ENCODE results near the gene POLG. TPM values are rescaled to one million over a fixed set of nuclear protein-coding genes. Genes with fewer than 3 reads are reported as not detected.

The POLG gene
- polyA plus RNA-seq, 4 donors, result 33.0 to 47.0 (median 39.0) TPM

GRCh38 chr15:89361451-89362202 is 27.0 kb upstream of the POLG start:
- FAIRE-seq (no peak), DNase-seq (peak; percentile 38 to 83)
- Histone ChIP-seq H3K4me3 (ENCODE audit: low read depth in 1 of 3, low read length in 3 of 3) (no peak overlapping the region), H3K36me3 (ENCODE audit: control insufficient read depth in 3 of 3, insufficient read depth in 2 of 3, low read depth in 1 of 3, low read length in 3 of 3) (no peaks in the 10 kb centered on the region), H3K9me3 (ENCODE audit: control insufficient read depth in 2 of 2, insufficient read depth in 1 of 2, low read depth in 1 of 2, low read length in 1 of 2) (peaks cover 0 to 2% of the 10 kb centered on the region in 2 donors), H3K27ac (ENCODE audit: low read depth in 1 of 3, low read length in 2 of 3) (no peak overlapping the region), H3K27me3 (ENCODE audit: control insufficient read depth in 3 of 3, insufficient read depth in 3 of 3, low read length in 3 of 3) (peaks cover 8 to 94% (median 76%) of the 10 kb centered on the region in 3 donors), H3K4me1 (ENCODE audit: control insufficient read depth in 3 of 3, insufficient read depth in 2 of 3, low read depth in 1 of 3, low read length in 2 of 3) (peaks cover 0 to 5% (median 0%) of the 10 kb centered on the region in 3 donors)
- 9 to 16% (median 15%) methylated on average over 41 of the region's 41 CpGs for WGBS, 3 donors

GRCh38 chr15:89360294-89360971 is 25.8 kb upstream of the POLG start:
- no peak for DNase-seq
- no peak overlapping the region for H3K27ac ChIP-seq (ENCODE audit: low read depth in 1 of 3, low read length in 2 of 3)
- 6 to 15% (median 12%) methylated on average over 31 of the region's 31 CpGs for WGBS, 3 donors
- H3K4me3 ChIP-seq (ENCODE audit: low read depth in 1 of 3, low read length in 3 of 3), result no peak overlapping the region
- no peaks in the 10 kb centered on the region for H3K36me3 ChIP-seq (ENCODE audit: control insufficient read depth in 3 of 3, insufficient read depth in 2 of 3, low read depth in 1 of 3, low read length in 3 of 3)
- FAIRE-seq, result no peak
- H3K9me3 ChIP-seq (ENCODE audit: control insufficient read depth in 2 of 2, insufficient read depth in 1 of 2, low read depth in 1 of 2, low read length in 1 of 2), result peaks cover 0 to 2% of the 10 kb centered on the region in 2 donors
- peaks cover 8 to 90% (median 69%) of the 10 kb centered on the region in 3 donors for H3K27me3 ChIP-seq (ENCODE audit: control insufficient read depth in 3 of 3, insufficient read depth in 3 of 3, low read length in 3 of 3)
- H3K4me1 ChIP-seq (ENCODE audit: control insufficient read depth in 3 of 3, insufficient read depth in 2 of 3, low read depth in 1 of 3, low read length in 2 of 3), result peaks cover 0 to 5% (median 0%) of the 10 kb centered on the region in 3 donors

GRCh38 chr15:89359471-89360293 is 25.1 kb upstream of the POLG start:
- Histone ChIP-seq H3K27ac (ENCODE audit: low read depth in 1 of 3, low read length in 2 of 3) (no peak overlapping the region), H3K4me3 (ENCODE audit: low read depth in 1 of 3, low read length in 3 of 3) (no peak overlapping the region), H3K9me3 (ENCODE audit: control insufficient read depth in 2 of 2, insufficient read depth in 1 of 2, low read depth in 1 of 2, low read length in 1 of 2) (peaks cover 0 to 2% of the 10 kb centered on the region in 2 donors), H3K36me3 (ENCODE audit: control insufficient read depth in 3 of 3, insufficient read depth in 2 of 3, low read depth in 1 of 3, low read length in 3 of 3) (no peaks in the 10 kb centered on the region), H3K4me1 (ENCODE audit: control insufficient read depth in 3 of 3, insufficient read depth in 2 of 3, low read depth in 1 of 3, low read length in 2 of 3) (peaks cover 0 to 5% (median 0%) of the 10 kb centered on the region in 3 donors), H3K27me3 (ENCODE audit: control insufficient read depth in 3 of 3, insufficient read depth in 3 of 3, low read length in 3 of 3) (peaks cover 8 to 83% (median 62%) of the 10 kb centered on the region in 3 donors)
- WGBS, 3 donors, result 12 to 19% (median 14%) methylated on average over 31 to 32 of the region's 32 CpGs
- DNase-seq, result no peak
- FAIRE-seq, result no peak

- H3K4me3 ChIP-seq (ENCODE audit: low read depth in 1 of 3, low read length in 3 of 3), result peak overlapping the region; percentile 2 to 48 (median 35)
- H3K4me1 ChIP-seq (ENCODE audit: control insufficient read depth in 3 of 3, insufficient read depth in 2 of 3, low read depth in 1 of 3, low read length in 2 of 3), result peaks cover 0 to 5% (median 0%) of the 10 kb centered on the region in 3 donors
- H3K36me3 ChIP-seq (ENCODE audit: control insufficient read depth in 3 of 3, insufficient read depth in 2 of 3, low read depth in 1 of 3, low read length in 3 of 3), result no peaks in the 10 kb centered on the region
- DNase-seq, result peak; percentile 72 to 92
- H3K9me3 ChIP-seq (ENCODE audit: control insufficient read depth in 2 of 2, insufficient read depth in 1 of 2, low read depth in 1 of 2, low read length in 1 of 2), result peaks cover 0 to 2% of the 10 kb centered on the region in 2 donors
- H3K27me3 ChIP-seq (ENCODE audit: control insufficient read depth in 3 of 3, insufficient read depth in 3 of 3, low read length in 3 of 3), result peaks cover 8 to 75% (median 57%) of the 10 kb centered on the region in 3 donors
- no peak overlapping the region for H3K27ac ChIP-seq (ENCODE audit: low read depth in 1 of 3, low read length in 2 of 3)
- FAIRE-seq, result no peak
- 3 to 6% (median 4%) methylated on average over 45 to 68 of the region's 68 CpGs for WGBS, 3 donors
These were observed 24.3 kb upstream of the POLG start for GRCh38 chr15:89358755-89359439.

GRCh38 chr15:89358435-89358754 is 23.8 kb upstream of the POLG start:
- peak overlapping the region in 1 of 3 donors; percentile 48 for H3K4me3 ChIP-seq (ENCODE audit: low read depth in 1 of 3, low read length in 3 of 3)
- no peak for FAIRE-seq
- 6 to 7% (median 6%) methylated on average over 16 of the region's 16 CpGs for WGBS, 3 donors

GRCh38 chr15:89356634-89357298 is 22.1 kb upstream of the POLG start:
- no peak for FAIRE-seq
- H3K27ac ChIP-seq (ENCODE audit: low read depth in 1 of 3, low read length in 2 of 3), result no peak overlapping the region
- no peaks in the 10 kb centered on the region for H3K36me3 ChIP-seq (ENCODE audit: control insufficient read depth in 3 of 3, insufficient read depth in 2 of 3, low read depth in 1 of 3, low read length in 3 of 3)
- H3K27me3 ChIP-seq (ENCODE audit: control insufficient read depth in 3 of 3, insufficient read depth in 3 of 3, low read length in 3 of 3), result peaks cover 2 to 65% (median 45%) of the 10 kb centered on the region in 3 donors
- H3K9me3 ChIP-seq (ENCODE audit: control insufficient read depth in 2 of 2, insufficient read depth in 1 of 2, low read depth in 1 of 2, low read length in 1 of 2), result peaks cover 0 to 1% of the 10 kb centered on the region in 2 donors
- DNase-seq, result peak in 1 of 2 donors; percentile 28
- no peak overlapping the region for H3K4me3 ChIP-seq (ENCODE audit: low read depth in 1 of 3, low read length in 3 of 3)
- H3K4me1 ChIP-seq (ENCODE audit: control insufficient read depth in 3 of 3, insufficient read depth in 2 of 3, low read depth in 1 of 3, low read length in 2 of 3), result peaks cover 0 to 5% (median 0%) of the 10 kb centered on the region in 3 donors
- 17 to 30% (median 23%) methylated on average over 12 to 13 of the region's 13 CpGs for WGBS, 3 donors

More at GRCh38 chr15:89358435-89358754, 23.8 kb upstream of the POLG start:
- no peak overlapping the region for H3K27ac ChIP-seq (ENCODE audit: low read depth in 1 of 3, low read length in 2 of 3)
- H3K4me1 ChIP-seq (ENCODE audit: control insufficient read depth in 3 of 3, insufficient read depth in 2 of 3, low read depth in 1 of 3, low read length in 2 of 3), result peaks cover 0 to 5% (median 0%) of the 10 kb centered on the region in 3 donors
- H3K9me3 ChIP-seq (ENCODE audit: control insufficient read depth in 2 of 2, insufficient read depth in 1 of 2, low read depth in 1 of 2, low read length in 1 of 2), result peaks cover 0 to 2% of the 10 kb centered on the region in 2 donors
- H3K36me3 ChIP-seq (ENCODE audit: control insufficient read depth in 3 of 3, insufficient read depth in 2 of 3, low read depth in 1 of 3, low read length in 3 of 3), result no peaks in the 10 kb centered on the region
- DNase-seq, result no peak
- H3K27me3 ChIP-seq (ENCODE audit: control insufficient read depth in 3 of 3, insufficient read depth in 3 of 3, low read length in 3 of 3), result peaks cover 8 to 70% (median 52%) of the 10 kb centered on the region in 3 donors

GRCh38 chr15:89353991-89354390 is 19.4 kb upstream of the POLG start:
- DNase-seq (no peak), FAIRE-seq (no peak)
- Histone ChIP-seq H3K4me1 (ENCODE audit: control insufficient read depth in 3 of 3, insufficient read depth in 2 of 3, low read depth in 1 of 3, low read length in 2 of 3) (no peaks in the 10 kb centered on the region), H3K27me3 (ENCODE audit: control insufficient read depth in 3 of 3, insufficient read depth in 3 of 3, low read length in 3 of 3) (peaks cover 0 to 41% (median 22%) of the 10 kb centered on the region in 3 donors), H3K36me3 (ENCODE audit: control insufficient read depth in 3 of 3, insufficient read depth in 2 of 3, low read depth in 1 of 3, low read length in 3 of 3) (no peaks in the 10 kb centered on the region), H3K9me3 (ENCODE audit: control insufficient read depth in 2 of 2, insufficient read depth in 1 of 2, low read depth in 1 of 2, low read length in 1 of 2) (no peaks in the 10 kb centered on the region), H3K27ac (ENCODE audit: low read depth in 1 of 3, low read length in 2 of 3) (no peak overlapping the region), H3K4me3 (ENCODE audit: low read depth in 1 of 3, low read length in 3 of 3) (no peak overlapping the region)
- WGBS, 3 donors, result 62 to 75% (median 69%) methylated on average over 2 of the region's 2 CpGs

Data from small intestine (tissue), 7 donors.